Right lobe of liver (tissue), 4 donors: ENCODE results near the gene SPIRE1.

Experiments
- CTCF ChIP-seq, 4 donors: fragments of 200-600 bp in 3 of 4; fragments of 450-650 bp in 1 of 4; IDR thresholded peaks; one replicate each; pipeline versions ENCODE4 v1.5.1 to v1.8.0; 2016 to 2022; ENCODE audit warnings: antibody characterized with exemption in 4 of 4, mild to moderate bottlenecking in 2 of 4
- POLR2A ChIP-seq: fragments of 450-650 bp; IDR thresholded peaks from one replicate; pipeline ENCODE4 v1.6.1; 2017; ENCODE audit warnings: antibody characterized with exemption, mild to moderate bottlenecking
- donor health status: DM: no; HTN: no; CAD: no.
- donor health status: DM: no; HTN: no; CAD: no.
- donor health status: DM: no; HTN: yes; CAD: no.

GRCh38 chr18:12656605-12656937 lies 1.3 kb downstream of the SPIRE1 start:
- TF ChIP-seq CTCF (IDR thresholded peaks at IDR 0.05) (no peak), POLR2A (no peak)
